ENCODE measurements around the gene DCST1.

DCST1 gene

DNA sequence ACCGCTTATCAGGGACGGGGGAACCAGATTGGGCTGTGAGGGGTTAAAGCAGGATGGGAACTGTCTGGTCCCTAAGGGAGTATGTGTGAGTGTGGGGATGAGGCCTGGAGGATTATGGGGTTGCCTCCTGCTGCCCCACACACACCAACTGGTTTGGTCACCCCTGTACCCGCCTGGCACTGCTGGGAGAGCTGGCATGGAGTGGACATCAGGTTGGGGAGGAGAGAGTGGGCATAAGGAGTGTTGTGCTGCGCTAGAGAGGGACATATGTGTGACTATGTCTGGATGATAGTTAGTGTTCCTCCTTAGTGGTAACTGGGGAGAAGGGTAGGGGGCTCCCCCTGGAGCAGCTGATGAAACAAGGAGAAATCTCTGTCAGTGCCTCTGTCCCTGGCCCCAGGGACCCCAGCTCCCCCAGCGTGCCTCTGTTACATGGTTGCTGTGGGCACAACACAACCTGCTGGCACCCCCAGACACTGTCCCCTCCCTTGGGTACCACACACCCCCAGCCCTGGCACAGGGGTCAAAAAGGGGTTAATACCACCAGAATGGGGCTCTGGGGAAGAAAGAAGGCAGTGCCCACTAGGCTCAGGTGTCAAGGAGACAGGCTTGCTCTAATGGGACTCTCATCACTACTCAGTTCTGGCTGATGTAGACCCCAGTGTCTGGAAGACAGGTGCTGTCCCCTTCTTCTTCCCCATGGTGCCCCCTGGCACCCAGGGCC lies 29.1 kb upstream of the DCST1 start:
- no peak for DNase-seq (ENCODE audit: extremely low spot score)
- ChIA-PET CTCF (interaction anchor here (1.4 to 13.3 kb wide), 2 partner anchors 12 to 49 kb away, joined by 3 to 175 read pairs; partner anchors contain the start of gene PBXIP1), POLR2A (no interaction called here)
- TF ChIP-seq CTCF (IDR thresholded peaks at IDR 0.05; ENCODE audit: control extremely low read depth, extremely low read depth, low read depth, missing control alignments), result no peak

- ChIA-PET CTCF (interaction anchor here (1.2 to 13.3 kb wide), 5 partner anchors 9 to 50 kb away, joined by 3 to 175 read pairs (median 5); partner anchors contain the start of genes ADAM15 and PBXIP1), POLR2A (no interaction called here)
- TF ChIP-seq CTCF (IDR thresholded peaks at IDR 0.05; ENCODE audit: control extremely low read depth, extremely low read depth, low read depth, missing control alignments), result no peak
- no peak for DNase-seq (ENCODE audit: extremely low spot score)
Measured at GRCh38 chr1:155005076-155006011, 28.3 kb upstream of the DCST1 start.

GRCh38 chr1:155006601-155007101 lies 27.0 kb upstream of the DCST1 start:
- DNase-seq (ENCODE audit: extremely low spot score), result no peak
- POLR2A ChIA-PET, result no interaction called here
- no peak for TF ChIP-seq CTCF (IDR thresholded peaks at IDR 0.05; ENCODE audit: control extremely low read depth, extremely low read depth, low read depth, missing control alignments)
- CTCF ChIA-PET, result interaction anchor here (1.2 to 3.9 kb wide), 3 partner anchors 10 to 44 kb away, joined by 5 to 48 read pairs (median 5); partner anchors contain the start of gene ADAM15

GRCh38 chr1:155007251-155007828 lies 26.3 kb upstream of the DCST1 start:
- ChIA-PET POLR2A (interaction anchor here (0.6 kb wide), 1 partner anchor 1050 kb away, joined by 3 read pairs; no protein-coding TSS in a partner anchor), CTCF (interaction anchor here (0.9 to 3.9 kb wide), 7 partner anchors 8 to 78 kb away, joined by 3 to 48 read pairs (median 5); partner anchors contain the start of gene ADAM15)
- no peak for DNase-seq (ENCODE audit: extremely low spot score)
- TF ChIP-seq CTCF (IDR thresholded peaks at IDR 0.05; ENCODE audit: control extremely low read depth, extremely low read depth, low read depth, missing control alignments), result no peak

DNA sequence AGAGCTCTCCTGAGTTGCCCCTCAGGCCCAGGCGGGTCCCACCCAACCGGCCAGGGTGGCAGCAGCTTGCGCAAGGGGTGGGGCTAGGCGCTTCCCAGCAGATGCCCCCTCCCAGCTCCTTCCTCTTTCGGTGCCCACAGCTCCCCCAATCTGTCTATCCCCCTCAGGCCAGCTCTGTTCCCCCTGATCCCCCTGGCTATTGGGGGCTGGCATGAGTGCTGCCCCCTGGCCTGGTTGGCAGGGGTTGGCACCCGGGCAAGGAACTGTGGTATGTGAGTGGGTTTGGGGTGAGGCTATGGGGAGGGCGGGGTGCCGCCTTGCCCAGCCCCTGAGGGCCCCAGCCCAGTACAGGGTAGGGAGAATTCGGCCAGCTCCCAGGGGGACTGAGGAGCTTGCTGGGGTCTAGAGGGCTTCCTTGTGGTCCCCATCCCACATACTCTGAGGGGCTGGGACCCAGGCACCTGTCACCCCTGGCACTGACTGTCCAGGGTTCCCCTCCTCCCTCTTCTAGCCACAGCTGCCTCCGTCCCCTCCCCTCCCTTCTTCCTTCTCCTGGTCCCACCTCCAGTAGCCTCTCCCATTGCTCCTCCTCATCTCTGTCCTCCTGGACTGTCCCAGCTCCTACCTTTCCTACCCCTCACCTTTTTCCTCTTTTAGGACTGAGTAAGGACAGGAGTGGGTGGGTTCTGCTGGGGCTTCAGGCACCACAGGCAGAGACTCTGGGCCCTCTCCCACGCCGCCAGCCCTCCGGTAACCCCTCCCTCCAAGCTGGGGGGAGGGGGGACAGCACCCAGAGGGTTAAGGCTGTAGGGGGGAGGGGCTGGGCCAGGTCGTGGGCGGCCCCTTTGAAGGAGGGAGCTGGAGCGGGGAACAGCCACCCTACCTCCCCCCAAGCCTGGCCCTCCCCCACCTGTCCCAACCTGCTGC lies 25.3 kb upstream of the DCST1 start:
- no peak for TF ChIP-seq CTCF (IDR thresholded peaks at IDR 0.05; ENCODE audit: control extremely low read depth, extremely low read depth, low read depth, missing control alignments)
- DNase-seq (ENCODE audit: extremely low spot score), result no peak
- ChIA-PET CTCF (interaction anchor here (0.9 to 3.9 kb wide), 6 partner anchors 8 to 77 kb away, joined by 3 to 48 read pairs (median 5); no protein-coding TSS in a partner anchor), POLR2A (interaction anchor here (0.6 kb wide), 1 partner anchor 1049 kb away, joined by 3 read pairs; no protein-coding TSS in a partner anchor)

Data from GM10248 (cell line).